H1 (cell line): ENCODE results near the gene THOC5. TPM values are rescaled to one million over a fixed set of nuclear protein-coding genes. Genes with fewer than 3 reads are reported as not detected.

ENCODE experiments used
- polyA plus RNA-seq, 7 experiments: library from polyadenylated mRNA; depleted of rRNA in 3 of 7; stranded (reverse) in 5 of 7; unstranded in 2 of 7; fragments of >200 nt in 5 of 7; fragments of 200-250 nt in 2 of 7; gene quantifications; 1 replicate in 5 of 7; 2 replicates in 1 of 7; 4 replicates in 1 of 7; pipeline versions ENCODE4 v1.2.1 to v1.2.3, GENCODE V29; 2011 to 2013; ENCODE audit warnings: missing spikeins in 2 of 7, mixed read lengths in 2 of 7
- total RNA-seq: library from RNA; stranded (reverse); fragmentation: NEBNext Ultra II Directional; extraction: Animal tissue kit (Norgen Biotek cat#: 25700); gene quantifications from 2 replicates; pipeline ENCODE4 v1.2.1, GENCODE V29; 2021
- TF ChIP-seq, protein P1 (sequence below): fragments of 300-600 bp; sonication (generic); IDR thresholded peaks from 2 replicates; pipeline ENCODE4 v1.7.1; 2012; ENCODE audit warnings: low read length, moderate library complexity, mild to moderate bottlenecking, inconsistent platforms; ENCODE audit not compliant: insufficient replicate concordance

The THOC5 gene
- total and polyA plus RNA-seq, 2 of the 8 experiments (the other 6 are each of a cell fraction or from before 2014, with no cell fraction given) = 27.7 to 65.7 TPM

DNA sequence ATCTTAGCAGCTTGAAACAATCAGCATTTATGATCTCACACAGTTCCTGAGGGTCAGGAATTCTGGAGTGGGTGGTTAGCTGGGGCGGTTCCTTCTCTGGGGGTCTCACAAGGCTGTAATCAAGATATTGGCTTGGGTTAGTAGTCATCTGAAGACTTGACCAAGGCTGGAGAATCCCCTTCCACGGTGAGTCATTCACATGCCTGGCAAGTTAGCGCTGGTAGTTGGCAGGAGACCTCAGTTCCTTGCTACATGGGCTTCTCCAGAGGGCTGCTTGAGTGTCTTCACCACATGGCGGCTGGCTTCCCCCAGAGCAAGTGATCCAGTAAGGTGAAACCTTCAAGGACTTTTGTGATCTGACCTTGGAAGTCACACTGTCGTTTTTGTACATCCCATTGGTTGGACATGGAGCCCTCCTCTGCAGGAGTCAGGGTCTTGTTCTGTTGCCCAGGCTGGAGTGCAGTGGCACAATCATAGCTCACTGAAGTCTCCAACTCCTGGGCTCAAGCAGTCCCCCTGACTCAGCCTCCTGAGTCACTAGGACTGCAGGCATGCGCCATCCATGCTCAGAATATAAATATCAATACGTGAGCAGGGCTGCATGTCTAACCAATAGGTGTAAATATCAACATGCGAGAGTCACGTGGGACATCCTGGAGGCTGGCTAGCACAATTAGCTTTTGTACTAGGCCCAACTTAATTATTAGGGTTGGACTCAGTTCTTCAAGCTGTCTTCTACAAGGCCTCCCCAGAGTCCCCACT is 34.6 kb upstream of the THOC5 start (continued):
- TF ChIP-seq, protein P1, sequence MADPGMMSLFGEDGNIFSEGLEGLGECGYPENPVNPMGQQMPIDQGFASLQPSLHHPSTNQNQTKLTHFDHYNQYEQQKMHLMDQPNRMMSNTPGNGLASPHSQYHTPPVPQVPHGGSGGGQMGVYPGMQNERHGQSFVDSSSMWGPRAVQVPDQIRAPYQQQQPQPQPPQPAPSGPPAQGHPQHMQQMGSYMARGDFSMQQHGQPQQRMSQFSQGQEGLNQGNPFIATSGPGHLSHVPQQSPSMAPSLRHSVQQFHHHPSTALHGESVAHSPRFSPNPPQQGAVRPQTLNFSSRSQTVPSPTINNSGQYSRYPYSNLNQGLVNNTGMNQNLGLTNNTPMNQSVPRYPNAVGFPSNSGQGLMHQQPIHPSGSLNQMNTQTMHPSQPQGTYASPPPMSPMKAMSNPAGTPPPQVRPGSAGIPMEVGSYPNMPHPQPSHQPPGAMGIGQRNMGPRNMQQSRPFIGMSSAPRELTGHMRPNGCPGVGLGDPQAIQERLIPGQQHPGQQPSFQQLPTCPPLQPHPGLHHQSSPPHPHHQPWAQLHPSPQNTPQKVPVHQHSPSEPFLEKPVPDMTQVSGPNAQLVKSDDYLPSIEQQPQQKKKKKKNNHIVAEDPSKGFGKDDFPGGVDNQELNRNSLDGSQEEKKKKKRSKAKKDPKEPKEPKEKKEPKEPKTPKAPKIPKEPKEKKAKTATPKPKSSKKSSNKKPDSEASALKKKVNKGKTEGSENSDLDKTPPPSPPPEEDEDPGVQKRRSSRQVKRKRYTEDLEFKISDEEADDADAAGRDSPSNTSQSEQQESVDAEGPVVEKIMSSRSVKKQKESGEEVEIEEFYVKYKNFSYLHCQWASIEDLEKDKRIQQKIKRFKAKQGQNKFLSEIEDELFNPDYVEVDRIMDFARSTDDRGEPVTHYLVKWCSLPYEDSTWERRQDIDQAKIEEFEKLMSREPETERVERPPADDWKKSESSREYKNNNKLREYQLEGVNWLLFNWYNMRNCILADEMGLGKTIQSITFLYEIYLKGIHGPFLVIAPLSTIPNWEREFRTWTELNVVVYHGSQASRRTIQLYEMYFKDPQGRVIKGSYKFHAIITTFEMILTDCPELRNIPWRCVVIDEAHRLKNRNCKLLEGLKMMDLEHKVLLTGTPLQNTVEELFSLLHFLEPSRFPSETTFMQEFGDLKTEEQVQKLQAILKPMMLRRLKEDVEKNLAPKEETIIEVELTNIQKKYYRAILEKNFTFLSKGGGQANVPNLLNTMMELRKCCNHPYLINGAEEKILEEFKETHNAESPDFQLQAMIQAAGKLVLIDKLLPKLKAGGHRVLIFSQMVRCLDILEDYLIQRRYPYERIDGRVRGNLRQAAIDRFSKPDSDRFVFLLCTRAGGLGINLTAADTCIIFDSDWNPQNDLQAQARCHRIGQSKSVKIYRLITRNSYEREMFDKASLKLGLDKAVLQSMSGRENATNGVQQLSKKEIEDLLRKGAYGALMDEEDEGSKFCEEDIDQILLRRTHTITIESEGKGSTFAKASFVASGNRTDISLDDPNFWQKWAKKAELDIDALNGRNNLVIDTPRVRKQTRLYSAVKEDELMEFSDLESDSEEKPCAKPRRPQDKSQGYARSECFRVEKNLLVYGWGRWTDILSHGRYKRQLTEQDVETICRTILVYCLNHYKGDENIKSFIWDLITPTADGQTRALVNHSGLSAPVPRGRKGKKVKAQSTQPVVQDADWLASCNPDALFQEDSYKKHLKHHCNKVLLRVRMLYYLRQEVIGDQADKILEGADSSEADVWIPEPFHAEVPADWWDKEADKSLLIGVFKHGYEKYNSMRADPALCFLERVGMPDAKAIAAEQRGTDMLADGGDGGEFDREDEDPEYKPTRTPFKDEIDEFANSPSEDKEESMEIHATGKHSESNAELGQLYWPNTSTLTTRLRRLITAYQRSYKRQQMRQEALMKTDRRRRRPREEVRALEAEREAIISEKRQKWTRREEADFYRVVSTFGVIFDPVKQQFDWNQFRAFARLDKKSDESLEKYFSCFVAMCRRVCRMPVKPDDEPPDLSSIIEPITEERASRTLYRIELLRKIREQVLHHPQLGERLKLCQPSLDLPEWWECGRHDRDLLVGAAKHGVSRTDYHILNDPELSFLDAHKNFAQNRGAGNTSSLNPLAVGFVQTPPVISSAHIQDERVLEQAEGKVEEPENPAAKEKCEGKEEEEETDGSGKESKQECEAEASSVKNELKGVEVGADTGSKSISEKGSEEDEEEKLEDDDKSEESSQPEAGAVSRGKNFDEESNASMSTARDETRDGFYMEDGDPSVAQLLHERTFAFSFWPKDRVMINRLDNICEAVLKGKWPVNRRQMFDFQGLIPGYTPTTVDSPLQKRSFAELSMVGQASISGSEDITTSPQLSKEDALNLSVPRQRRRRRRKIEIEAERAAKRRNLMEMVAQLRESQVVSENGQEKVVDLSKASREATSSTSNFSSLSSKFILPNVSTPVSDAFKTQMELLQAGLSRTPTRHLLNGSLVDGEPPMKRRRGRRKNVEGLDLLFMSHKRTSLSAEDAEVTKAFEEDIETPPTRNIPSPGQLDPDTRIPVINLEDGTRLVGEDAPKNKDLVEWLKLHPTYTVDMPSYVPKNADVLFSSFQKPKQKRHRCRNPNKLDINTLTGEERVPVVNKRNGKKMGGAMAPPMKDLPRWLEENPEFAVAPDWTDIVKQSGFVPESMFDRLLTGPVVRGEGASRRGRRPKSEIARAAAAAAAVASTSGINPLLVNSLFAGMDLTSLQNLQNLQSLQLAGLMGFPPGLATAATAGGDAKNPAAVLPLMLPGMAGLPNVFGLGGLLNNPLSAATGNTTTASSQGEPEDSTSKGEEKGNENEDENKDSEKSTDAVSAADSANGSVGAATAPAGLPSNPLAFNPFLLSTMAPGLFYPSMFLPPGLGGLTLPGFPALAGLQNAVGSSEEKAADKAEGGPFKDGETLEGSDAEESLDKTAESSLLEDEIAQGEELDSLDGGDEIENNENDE = no peak
